ENCODE measurements around the gene VASH2.
"Not testable (repeated sequence)": the region's sequence is repeated elsewhere in the genome, so short reads cannot be mapped to it uniquely, and the experiment has no call there.

VASH2 gene

DNA sequence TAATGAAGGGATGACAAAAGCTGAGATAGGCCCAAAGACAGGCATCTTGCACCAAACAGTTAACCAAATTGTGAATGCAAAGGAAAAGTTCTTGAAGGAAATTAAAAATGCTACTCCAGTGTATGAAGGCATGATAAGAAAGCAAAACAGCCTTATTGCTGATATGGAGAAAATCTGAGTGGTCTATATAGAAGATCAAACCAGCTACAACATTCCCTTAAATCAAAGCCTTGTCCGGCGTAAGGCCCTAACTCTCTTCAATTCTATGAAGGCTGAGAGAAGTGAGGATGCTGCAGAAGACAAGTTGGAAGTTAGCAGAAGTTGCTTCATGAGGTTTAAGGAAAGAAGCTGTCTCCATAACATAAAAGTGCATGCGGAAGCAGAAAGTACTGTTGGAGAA, 69.7 kb downstream of the VASH2 start:
- H3K27me3 ChIP-seq (ENCODE audit: insufficient read depth, low read depth, severe bottlenecking): no peaks in the 10 kb centered on the region

DNA sequence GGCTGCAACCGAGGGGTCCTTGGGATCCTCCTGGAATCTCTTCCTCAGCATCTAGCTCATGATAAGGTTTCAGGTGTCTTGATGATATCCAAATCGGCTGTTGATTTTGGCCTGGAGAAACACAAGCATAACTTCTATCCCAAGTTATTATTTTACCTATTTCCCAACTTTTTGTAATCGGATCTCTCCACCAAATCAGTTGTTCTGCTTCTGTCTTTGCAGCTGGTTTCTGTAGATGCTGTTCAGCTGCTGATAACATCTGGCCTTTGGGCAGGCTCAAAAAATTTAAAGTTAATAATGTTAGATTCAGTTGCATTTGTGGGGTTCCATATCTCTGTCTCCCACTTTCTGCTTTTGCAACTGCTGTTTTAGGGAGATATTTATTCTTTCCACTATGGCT, 76.7 kb downstream of the VASH2 start:
- H3K4me3 ChIP-seq (ENCODE audit: low read depth, low read length); DNase-seq; H3K27ac ChIP-seq; H3K9me3 ChIP-seq (ENCODE audit: severe bottlenecking); H3K36me3 ChIP-seq; H3K27me3 ChIP-seq (ENCODE audit: insufficient read depth, low read depth, severe bottlenecking): not testable (repeated sequence)

More for the DNA sequence above, 69.7 kb downstream of the VASH2 start:
- no peaks in the 10 kb centered on the region for H3K9me3 ChIP-seq (ENCODE audit: severe bottlenecking)
- no peaks in the 10 kb centered on the region for H3K36me3 ChIP-seq
- TF ChIP-seq, protein P1, sequence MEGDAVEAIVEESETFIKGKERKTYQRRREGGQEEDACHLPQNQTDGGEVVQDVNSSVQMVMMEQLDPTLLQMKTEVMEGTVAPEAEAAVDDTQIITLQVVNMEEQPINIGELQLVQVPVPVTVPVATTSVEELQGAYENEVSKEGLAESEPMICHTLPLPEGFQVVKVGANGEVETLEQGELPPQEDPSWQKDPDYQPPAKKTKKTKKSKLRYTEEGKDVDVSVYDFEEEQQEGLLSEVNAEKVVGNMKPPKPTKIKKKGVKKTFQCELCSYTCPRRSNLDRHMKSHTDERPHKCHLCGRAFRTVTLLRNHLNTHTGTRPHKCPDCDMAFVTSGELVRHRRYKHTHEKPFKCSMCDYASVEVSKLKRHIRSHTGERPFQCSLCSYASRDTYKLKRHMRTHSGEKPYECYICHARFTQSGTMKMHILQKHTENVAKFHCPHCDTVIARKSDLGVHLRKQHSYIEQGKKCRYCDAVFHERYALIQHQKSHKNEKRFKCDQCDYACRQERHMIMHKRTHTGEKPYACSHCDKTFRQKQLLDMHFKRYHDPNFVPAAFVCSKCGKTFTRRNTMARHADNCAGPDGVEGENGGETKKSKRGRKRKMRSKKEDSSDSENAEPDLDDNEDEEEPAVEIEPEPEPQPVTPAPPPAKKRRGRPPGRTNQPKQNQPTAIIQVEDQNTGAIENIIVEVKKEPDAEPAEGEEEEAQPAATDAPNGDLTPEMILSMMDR (IDR thresholded peaks at IDR 0.05; ENCODE audit: low read depth, low read length): no peak
- H3K27ac ChIP-seq: no peak overlapping the region
- no peak for DNase-seq
- H3K4me3 ChIP-seq (ENCODE audit: low read depth, low read length): no peak overlapping the region

GRCh38 chr1:213032651-213033050, 82.3 kb downstream of the VASH2 start:
- H3K4me3 ChIP-seq (ENCODE audit: low read depth, low read length): no peak overlapping the region
- TF ChIP-seq, protein P1 (IDR thresholded peaks at IDR 0.05; ENCODE audit: low read depth, low read length): no peak
- H3K27me3 ChIP-seq (ENCODE audit: insufficient read depth, low read depth, severe bottlenecking): no peaks in the 10 kb centered on the region
- no peak overlapping the region for H3K27ac ChIP-seq
- no peaks in the 10 kb centered on the region for H3K36me3 ChIP-seq
- DNase-seq: no peak
- H3K9me3 ChIP-seq (ENCODE audit: severe bottlenecking): no peaks in the 10 kb centered on the region

DNA sequence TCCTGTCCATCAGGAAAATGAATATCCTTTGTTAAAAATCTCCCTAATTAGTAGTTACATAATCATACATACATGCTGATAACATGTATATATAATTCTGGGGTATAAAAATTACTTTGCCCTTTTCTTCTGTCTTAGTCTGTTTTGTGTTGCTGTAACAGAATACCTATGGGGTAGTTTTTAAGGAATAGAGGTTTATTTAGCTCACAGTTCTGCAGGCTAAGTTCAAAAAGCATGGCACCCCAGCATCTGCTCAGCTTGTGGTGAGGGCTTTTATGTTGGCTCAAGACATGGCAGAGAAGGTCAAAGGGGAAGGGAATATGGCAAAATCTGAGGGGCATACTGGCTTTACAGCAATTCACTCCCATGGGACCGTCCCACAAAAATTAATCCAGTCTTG, 84.4 kb downstream of the VASH2 start:
- Histone ChIP-seq H3K36me3 (no peaks in the 10 kb centered on the region), H3K27me3 (ENCODE audit: insufficient read depth, low read depth, severe bottlenecking) (no peaks in the 10 kb centered on the region), H3K9me3 (ENCODE audit: severe bottlenecking) (no peaks in the 10 kb centered on the region), H3K4me3 (ENCODE audit: low read depth, low read length) (no peak overlapping the region), H3K27ac (no peak overlapping the region)
- DNase-seq: no peak
- TF ChIP-seq, protein P1 (IDR thresholded peaks at IDR 0.05; ENCODE audit: low read depth, low read length): no peak

GRCh38 chr1:213035573-213035972, 85.2 kb downstream of the VASH2 start:
- no peaks in the 10 kb centered on the region for H3K9me3 ChIP-seq (ENCODE audit: severe bottlenecking)
- TF ChIP-seq, protein P1 (IDR thresholded peaks at IDR 0.05; ENCODE audit: low read depth, low read length): no peak
- H3K27me3 ChIP-seq (ENCODE audit: insufficient read depth, low read depth, severe bottlenecking): no peaks in the 10 kb centered on the region

More at GRCh38 chr1:213035573-213035972, 85.2 kb downstream of the VASH2 start:
- DNase-seq: no peak
- H3K36me3 ChIP-seq: no peaks in the 10 kb centered on the region
- no peak overlapping the region for H3K27ac ChIP-seq
- no peak overlapping the region for H3K4me3 ChIP-seq (ENCODE audit: low read depth, low read length)
